A204.1 (cell line): ENCODE measurements around the gene MGST2.

Experiments
- FAIRE-seq: peaks from 2 replicates; lab custom pipeline; 2012; peaks lifted over from hg19 to GRCh38; lab: Jason Lieb, UNC

Gene MGST2

DNA sequence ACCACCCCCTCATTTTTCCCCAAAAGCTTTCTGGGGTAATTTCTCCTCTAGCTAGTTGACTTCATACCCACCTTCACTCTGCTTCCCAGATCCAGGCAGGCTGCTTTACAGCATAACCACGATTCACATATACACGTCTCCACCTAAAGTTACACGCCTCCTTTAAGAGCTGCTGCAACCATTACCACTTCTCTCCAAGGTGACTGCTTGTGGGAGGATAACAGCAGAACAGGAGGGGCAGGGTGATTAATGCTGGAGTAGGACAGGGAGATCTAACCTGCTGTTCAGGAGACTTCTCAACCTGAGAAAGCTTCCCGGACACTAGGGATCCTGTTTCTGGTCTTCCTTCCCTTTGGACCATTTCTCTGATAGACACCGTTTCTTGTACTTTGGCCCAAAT, 77.4 kb downstream of the MGST2 start:
- FAIRE-seq: no peak

DNA sequence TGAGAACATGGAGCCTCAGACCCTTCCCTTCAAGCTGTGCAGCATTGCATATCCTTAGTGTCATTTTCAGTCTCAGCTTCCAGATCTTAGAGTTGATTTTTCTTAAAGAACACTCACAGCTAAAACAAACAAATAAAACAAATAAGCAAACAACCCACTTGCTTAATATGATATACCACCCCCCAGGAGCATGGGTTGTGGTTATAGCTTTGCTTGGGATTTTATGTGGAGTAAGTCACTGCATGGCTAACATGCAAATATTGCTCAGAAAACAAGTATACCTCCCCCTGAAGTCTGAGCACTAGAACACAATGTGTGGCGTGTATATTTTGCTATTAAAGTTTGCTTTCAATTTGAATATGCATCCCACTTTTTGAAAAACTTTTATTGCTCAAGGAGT, 78.6 kb downstream of the MGST2 start:
- FAIRE-seq: no peak

DNA sequence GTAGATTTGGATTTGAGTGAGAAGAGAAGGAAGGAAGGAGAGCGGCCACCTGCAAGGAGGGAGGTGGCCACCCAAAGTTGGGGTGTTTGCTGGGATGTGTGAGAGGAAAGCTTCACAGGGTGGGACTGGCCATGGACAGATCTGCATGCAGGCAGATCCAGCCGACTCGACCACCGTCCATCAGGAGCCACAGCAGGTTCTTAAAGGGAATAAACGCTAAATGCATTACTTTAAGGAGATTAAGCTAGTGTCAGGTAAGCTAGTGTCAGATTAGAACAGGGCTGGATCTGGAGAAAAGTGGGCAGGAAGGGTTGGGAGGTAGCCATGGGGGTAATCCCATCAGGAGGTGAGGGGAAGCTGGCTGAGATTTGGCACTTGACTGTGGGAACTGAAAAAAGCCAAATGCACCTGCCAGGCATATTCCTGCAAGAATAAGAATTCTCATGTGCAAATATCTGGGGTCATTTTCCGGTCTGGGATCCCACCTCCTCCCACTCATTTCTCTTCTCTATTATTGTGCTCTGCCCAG, 79.6 kb downstream of the MGST2 start:
- no peak for FAIRE-seq

DNA sequence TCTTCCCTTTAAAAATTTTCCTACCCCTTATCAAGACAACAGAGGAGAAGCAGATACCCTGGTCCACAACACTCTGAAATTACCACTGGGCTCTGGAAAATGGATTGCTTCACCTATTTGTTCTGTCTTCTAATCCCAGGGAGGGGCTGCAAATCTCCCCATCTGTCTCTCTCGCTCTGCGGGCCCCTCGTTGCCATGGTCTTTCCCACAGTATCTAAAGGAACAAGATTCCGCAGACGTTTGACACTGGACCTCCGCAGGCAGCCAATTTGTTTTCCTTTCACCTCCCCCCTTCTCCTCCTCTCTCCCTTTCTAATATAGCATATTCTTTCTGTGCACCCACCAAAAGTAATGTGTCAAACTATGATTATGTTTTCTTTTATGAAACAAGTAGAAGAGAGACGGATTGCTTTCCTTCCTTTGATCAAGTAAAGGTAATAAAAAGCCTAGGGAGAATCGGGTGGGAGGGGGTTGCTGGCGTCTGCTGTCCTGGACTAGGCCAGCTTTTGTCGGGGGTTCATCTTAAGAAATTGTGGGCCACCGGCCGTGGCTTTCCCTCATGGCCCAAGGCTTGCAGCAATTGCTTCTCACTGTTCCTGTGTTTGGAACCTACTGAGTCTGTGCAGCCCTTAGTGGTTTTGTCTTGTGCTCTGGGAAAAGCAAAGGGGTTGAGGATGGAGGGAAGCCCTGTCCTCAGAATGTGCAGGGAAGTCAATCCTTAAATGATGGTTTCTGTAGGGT, 81.0 kb downstream of the MGST2 start:
- FAIRE-seq: no peak

DNA sequence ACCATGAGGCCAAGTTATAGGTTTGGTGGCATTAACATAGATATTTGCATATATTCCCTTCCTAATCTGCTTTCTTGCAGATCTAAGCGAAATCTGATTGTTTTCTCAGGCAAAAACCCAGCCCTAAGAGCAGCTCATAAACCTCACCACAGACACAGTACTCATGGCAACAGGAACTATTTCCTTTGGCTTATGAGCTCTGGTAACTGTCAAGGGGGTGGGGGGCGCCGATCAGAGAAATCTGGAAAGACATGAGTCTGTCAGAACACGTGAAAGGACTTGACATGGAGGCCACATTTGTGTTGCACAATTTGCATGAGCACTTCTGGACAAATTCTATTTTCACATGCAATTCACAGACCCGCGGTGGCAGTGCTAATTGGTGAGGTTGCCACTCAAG, 83.7 kb downstream of the MGST2 start:
- no peak for FAIRE-seq

DNA sequence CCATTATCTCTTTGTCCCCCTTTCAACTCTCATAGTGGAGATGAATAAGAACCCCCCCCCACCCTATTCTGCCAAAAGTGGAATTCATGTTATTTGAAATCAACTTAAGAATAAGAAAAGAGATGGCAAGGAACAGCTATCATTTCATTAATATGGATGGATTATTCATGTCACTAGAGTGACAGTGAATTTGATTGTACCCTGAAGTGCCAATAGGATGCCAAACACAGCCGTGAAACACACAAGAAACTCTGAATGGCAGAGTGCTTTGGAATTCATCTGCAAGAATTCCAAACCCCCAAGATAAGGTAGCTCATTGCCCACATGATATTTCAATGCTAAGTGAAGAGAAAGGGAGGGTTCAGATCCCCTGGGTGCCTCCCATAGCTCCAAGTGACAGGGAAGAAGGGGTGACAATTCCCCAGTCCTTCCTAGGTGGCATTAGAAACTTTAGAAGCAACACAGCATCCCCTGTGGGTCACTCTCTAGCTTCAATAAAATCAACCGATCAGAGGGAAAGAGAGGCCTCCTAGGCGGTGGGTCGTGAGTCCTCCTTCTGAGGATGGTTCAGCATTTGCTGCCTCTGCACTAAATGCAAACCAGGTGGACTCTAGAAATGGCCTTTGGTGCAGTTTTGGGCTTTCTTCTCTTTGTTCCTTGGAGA, 84.3 kb downstream of the MGST2 start:
- no peak for FAIRE-seq

DNA sequence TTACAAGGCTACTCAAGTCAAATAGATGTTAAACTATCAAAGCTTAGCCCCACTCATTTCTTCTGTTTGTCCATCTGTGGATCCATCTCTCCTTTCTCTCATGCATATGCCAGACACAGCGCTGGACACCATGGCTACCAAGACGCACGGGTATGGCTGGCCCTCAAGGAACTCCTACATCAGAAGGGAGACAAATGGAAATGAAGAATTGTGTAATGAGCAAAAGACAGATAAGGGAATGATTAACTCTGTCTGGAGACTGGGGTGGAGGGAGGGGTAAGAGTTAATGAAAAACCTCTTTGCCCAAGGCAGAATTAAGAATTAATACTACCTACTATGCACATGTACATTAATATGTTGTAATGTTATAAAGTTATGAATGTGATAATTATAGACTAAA, 88.1 kb downstream of the MGST2 start:
- FAIRE-seq: no peak
